DND-41 (cell line): ENCODE results near the gene PUM1.

Source experiments
- ATAC-seq: fragments of 200-7000 bp; cut with Tn5 transposase; 3 replicates; pipeline ENCODE4 v1.9.1; 2021; ENCODE audit warnings: low read depth; ENCODE audit not compliant: insufficient read depth
- DNase-seq: peaks from one replicate; pipeline ENCODE4 v3.0.0-alpha.2; 2020
- H2AFZ ChIP-seq: 2 replicates; pipeline ENCODE4 v1.6.0; 2012; ENCODE audit warnings: low read depth, low read length
- H3K27ac ChIP-seq: 2 replicates; pipeline ENCODE4 v1.5.1; 2012; ENCODE audit warnings: low read length, inconsistent platforms
- H3K27me3 ChIP-seq: fragments of 200-600 bp; sonication (generic); 2 replicates; pipeline ENCODE4 v1.6.0; 2012; ENCODE audit warnings: low read length, mild to moderate bottlenecking, inconsistent platforms; ENCODE audit not compliant: insufficient read depth, poor library complexity
- H3K36me3 ChIP-seq: 2 replicates; pipeline ENCODE4 v1.5.1; 2012; ENCODE audit warnings: low read length, inconsistent platforms; ENCODE audit not compliant: insufficient read depth
- H3K4me1 ChIP-seq: 2 replicates; pipeline ENCODE4 v1.5.1; 2012; ENCODE audit warnings: mild to moderate bottlenecking, low read length; ENCODE audit not compliant: insufficient read depth
- H3K4me2 ChIP-seq: 2 replicates; pipeline ENCODE4 v1.6.0; 2012; ENCODE audit warnings: mild to moderate bottlenecking, moderate library complexity, low read length, inconsistent platforms; ENCODE audit not compliant: insufficient read depth
- H3K4me3 ChIP-seq, 2 experiments: fragments of 200-600 bp in 1 of 2; shearing (Covaris generic) in 1 of 2; 2 replicates each; pipeline ENCODE4 v1.5.1; 2012 to 2016; ENCODE audit warnings: inconsistent platforms in 2 of 2, low read length in 2 of 2, mild to moderate bottlenecking in 2 of 2, low read depth in 1 of 2, moderate library complexity in 1 of 2
- H3K79me2 ChIP-seq: 2 replicates; pipeline ENCODE4 v1.6.0; 2012; ENCODE audit warnings: low read length, inconsistent platforms; ENCODE audit not compliant: insufficient read depth
- H3K9ac ChIP-seq: 2 replicates; pipeline ENCODE4 v1.6.0; 2012; ENCODE audit warnings: low read depth, mild to moderate bottlenecking, inconsistent platforms, low read length, moderate library complexity
- H3K9me3 ChIP-seq: 2 replicates; pipeline ENCODE4 v1.5.1; 2012; ENCODE audit warnings: low read length, moderate library complexity, mild to moderate bottlenecking, inconsistent platforms; ENCODE audit not compliant: insufficient read depth, severe bottlenecking
- H4K20me1 ChIP-seq: 2 replicates; pipeline ENCODE4 v1.6.0; 2012; ENCODE audit warnings: low read length; ENCODE audit not compliant: insufficient read depth
- CTCF ChIP-seq: IDR thresholded peaks from 2 replicates; pipeline ENCODE4 v1.5.1; 2012; ENCODE audit warnings: borderline replicate concordance, low read length, moderate library complexity, mild to moderate bottlenecking; ENCODE audit not compliant: poor library complexity, severe bottlenecking; ENCODE audit errors: extremely low read depth
- EZH2 ChIP-seq: IDR thresholded peaks from 3 replicates; pipeline ENCODE4 v1.6.1; 2012; ENCODE audit warnings: borderline replicate concordance, low read depth, mild to moderate bottlenecking, moderate library complexity, low read length, inconsistent platforms; ENCODE audit not compliant: severe bottlenecking

Gene PUM1

GRCh38 chr1:31022259-31022658 lies 43.3 kb downstream of the PUM1 start:
- peaks cover 87% of the 10 kb centered on the region for H4K20me1 ChIP-seq
- no peak overlapping the region for H2AFZ ChIP-seq
- H3K36me3 ChIP-seq, result peaks cover 68% of the 10 kb centered on the region
- no peak for DNase-seq
- no peak overlapping the region for H3K4me3 ChIP-seq
- H3K79me2 ChIP-seq, result peaks cover 100% of the 10 kb centered on the region
- TF ChIP-seq CTCF (no peak), EZH2 (no peak)
- no peaks in the 10 kb centered on the region for H3K27me3 ChIP-seq
- no peaks in the 10 kb centered on the region for H3K4me1 ChIP-seq
- H3K27ac ChIP-seq, result no peak overlapping the region
- no peak for ATAC-seq
- no peak overlapping the region for H3K9ac ChIP-seq
- H3K9me3 ChIP-seq, result no peaks in the 10 kb centered on the region
- no peak overlapping the region for H3K4me2 ChIP-seq

GRCh38 chr1:31020007-31020790 lies 45.3 kb downstream of the PUM1 start:
- Histone ChIP-seq H3K27ac (no peak overlapping the region), H3K79me2 (peaks cover 98% of the 10 kb centered on the region), H3K4me3 (no peak overlapping the region), H3K9ac (no peak overlapping the region), H3K4me1 (no peaks in the 10 kb centered on the region; the same call in 1 of the 2 replicates), H3K36me3 (peaks cover 66% of the 10 kb centered on the region), H3K27me3 (no peaks in the 10 kb centered on the region), H2AFZ (no peak overlapping the region), H3K9me3 (no peaks in the 10 kb centered on the region), H3K4me2 (no peak overlapping the region), H4K20me1 (peaks cover 85% of the 10 kb centered on the region)
- ATAC-seq (no peak), DNase-seq (no peak)
- TF ChIP-seq EZH2 (no peak), CTCF (no peak)

- TF ChIP-seq CTCF (no peak), EZH2 (no peak)
- peaks cover 81% of the 10 kb centered on the region for H4K20me1 ChIP-seq
- H3K4me2 ChIP-seq, result no peak overlapping the region
These were observed 46.1 kb downstream of the PUM1 start for GRCh38 chr1:31019401-31019800.

More at GRCh38 chr1:31019401-31019800, 46.1 kb downstream of the PUM1 start:
- H3K9me3 ChIP-seq, result no peaks in the 10 kb centered on the region
- H3K79me2 ChIP-seq, result peaks cover 98% of the 10 kb centered on the region
- DNase-seq (no peak), ATAC-seq (no peak)
- no peak overlapping the region for H2AFZ ChIP-seq
- no peak overlapping the region for H3K27ac ChIP-seq
- no peaks in the 10 kb centered on the region for H3K27me3 ChIP-seq
- no peak overlapping the region for H3K4me3 ChIP-seq
- no peak overlapping the region for H3K9ac ChIP-seq
- peaks cover 63% of the 10 kb centered on the region; the same call in 1 of the 2 replicates for H3K36me3 ChIP-seq
- H3K4me1 ChIP-seq, result no peaks in the 10 kb centered on the region; the same call in 1 of the 2 replicates
